Stimulated activated naive CD4-positive, alpha-beta T cell treated with Interleukin-2 at 50 U/mL for 16 hours (primary cell): Measurements from ENCODE around the gene SPATA16.
"Not testable (repeated sequence)": the region's sequence is repeated elsewhere in the genome, so short reads cannot be mapped to it uniquely, and the experiment has no call there.

Experiments
- DNase-seq: peaks from one replicate; lab custom pipeline; 2025; lab: John Stamatoyannopoulos, UW

The SPATA16 gene

DNA sequence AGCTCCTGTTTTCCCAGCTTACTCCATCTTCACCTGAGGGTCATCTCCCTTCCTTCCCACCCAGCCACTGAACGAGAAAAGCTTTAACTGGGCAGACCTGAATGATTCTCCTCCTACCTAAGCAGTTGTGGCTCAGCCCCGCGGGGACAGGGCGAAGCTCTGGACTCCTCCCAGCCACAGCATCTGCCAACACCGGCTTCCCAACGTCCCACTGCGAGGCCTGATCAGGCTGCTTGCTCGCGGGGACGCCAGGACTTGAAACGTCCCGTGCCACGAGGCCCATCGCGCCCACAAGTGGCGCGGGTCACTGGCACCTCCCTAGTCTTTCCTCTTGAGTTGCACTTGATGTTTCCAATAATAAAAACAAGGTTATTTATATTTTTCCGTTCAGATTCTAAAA, at the start of gene SPATA16:
TSS of gene SPATA16 (minus strand) at position 250 of the 400 bp plus-strand sequence. CDS start 23,504 bp downstream, outside the sequence.
- DNase-seq: no peak

DNA sequence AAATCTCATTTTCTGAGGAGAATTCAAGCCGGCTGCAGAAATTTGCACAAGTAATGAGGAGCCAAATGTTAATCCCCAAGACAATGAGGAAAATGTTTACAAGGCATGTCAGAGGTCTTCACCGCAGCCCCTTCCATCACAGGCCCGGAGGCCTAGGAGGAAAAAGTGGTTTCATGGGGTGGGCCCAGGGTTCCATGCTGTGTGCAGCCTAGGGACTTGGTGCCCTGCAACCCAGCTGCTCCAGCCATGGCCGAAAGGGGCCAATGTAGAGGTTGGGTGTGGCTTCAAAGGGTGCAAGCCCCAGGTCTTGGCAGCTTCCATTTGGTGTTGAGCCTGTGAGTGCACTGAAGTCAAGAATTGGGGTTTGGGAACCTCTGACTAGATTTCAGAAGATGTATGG, 42.0 kb upstream of the SPATA16 start:
- not testable (repeated sequence) for DNase-seq

DNA sequence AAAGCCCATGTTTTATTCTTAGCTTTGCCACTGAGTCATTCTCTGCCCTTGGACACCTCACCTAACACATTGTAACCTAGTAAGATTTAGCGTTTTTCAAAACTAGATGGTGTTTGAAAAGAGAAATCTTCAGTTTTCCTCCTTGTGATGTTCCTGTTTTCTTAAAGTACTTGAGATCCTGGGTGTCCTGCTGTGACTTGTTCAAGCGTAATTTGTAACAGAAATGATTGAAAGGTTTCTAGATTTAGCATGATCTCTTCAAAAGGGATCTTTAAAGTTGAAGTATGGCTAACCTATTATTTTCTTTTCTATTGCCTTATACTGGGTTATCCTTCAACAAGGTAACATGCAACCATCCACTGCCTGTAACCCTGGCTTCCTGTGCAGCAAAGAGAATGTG, 32.6 kb upstream of the SPATA16 start:
- no peak for DNase-seq

GRCh38 chr3:173159139-173159538, 18.1 kb upstream of the SPATA16 start:
- not testable (repeated sequence) for DNase-seq

- not testable (repeated sequence) for DNase-seq
Measured at GRCh38 chr3:173156533-173156932, 15.5 kb upstream of the SPATA16 start.

DNA sequence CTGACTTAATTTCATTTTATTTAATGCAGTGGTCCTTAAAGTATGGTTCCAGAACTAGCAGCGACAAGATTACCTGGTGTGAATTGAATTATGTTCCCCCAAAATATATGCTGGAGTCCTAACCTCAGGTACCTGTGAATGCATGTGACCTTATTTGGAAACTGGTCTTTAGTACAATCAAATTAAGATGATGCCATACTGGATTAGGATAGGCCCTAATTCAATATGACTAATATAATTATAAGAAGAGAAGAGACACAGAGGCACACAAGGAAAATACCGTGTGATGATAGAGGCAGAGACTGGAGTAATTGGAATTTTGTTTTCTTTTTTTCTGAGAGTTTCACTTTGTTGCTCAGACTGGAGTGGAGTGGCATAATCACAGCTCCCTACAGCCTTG, 12.6 kb upstream of the SPATA16 start:
- no peak for DNase-seq

DNA sequence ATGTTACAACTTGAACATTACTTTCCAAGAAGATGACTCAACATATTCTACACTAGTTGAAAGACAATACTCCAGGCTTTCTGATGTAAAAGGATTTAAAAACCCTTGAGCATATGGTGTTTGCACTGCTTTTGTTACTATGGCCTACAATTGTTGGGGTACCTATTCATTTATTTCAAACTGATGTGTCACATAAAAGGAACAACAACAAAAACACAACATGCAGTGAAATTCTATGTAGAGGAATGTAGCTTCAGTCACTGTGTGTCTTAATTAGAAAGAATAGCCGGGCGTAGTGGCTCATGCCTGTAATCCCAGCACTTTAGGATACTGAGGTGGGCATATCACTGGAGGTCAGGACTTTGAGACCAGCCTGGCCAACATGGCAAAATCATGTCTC, 1.6 kb downstream of the SPATA16 start:
- no peak for DNase-seq

- no peak for DNase-seq
Measured at GRCh38 chr3:173138026-173138425, 3.0 kb downstream of the SPATA16 start.

DNA sequence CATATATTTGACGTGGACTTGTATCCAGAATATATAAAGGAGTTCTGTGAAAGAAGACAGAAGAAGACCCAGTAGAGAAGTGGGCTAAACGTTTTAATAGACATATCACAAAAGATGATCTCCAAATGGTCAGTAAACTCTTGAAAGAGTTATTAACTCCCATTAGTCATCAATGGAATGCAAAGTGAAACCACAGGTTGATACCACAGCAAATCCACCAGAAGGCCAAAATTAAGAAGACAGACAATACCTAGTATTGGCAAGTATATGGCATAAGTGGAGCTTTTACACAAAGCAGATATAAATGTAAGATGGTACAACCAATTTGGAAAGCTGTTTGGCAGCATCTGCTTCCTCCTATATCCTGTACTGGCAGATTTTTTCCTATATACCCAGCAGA, 6.0 kb downstream of the SPATA16 start:
- DNase-seq: no peak

- no peak for DNase-seq
Measured at GRCh38 chr3:173128633-173129032, 12.4 kb downstream of the SPATA16 start.

- DNase-seq: no peak
Measured at GRCh38 chr3:173111321-173111720, 29.7 kb downstream of the SPATA16 start.

GRCh38 chr3:173109143-173109542, 31.9 kb downstream of the SPATA16 start:
- DNase-seq: no peak

GRCh38 chr3:173103469-173103868, 37.6 kb downstream of the SPATA16 start:
- DNase-seq: no peak

DNA sequence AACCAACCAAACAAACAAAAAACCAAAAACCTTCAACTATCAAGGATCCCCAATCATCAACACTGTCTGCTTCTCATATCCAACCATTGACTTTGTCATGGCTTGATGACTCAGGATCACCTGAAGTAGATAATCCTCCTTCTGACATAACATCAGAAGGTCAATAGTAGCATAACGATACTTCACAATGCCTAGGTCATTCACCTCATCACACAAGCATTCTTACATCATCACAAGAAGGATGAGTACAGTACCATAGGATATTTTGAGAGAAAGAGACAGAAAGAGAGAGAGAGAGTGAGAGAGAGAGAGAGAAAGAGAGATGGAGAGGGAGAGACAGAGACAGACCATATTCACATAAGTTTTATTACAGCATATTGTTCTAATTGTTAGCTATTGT, 42.1 kb downstream of the SPATA16 start:
- no peak for DNase-seq

- DNase-seq: no peak
Measured at GRCh38 chr3:173096994-173097785, 43.8 kb downstream of the SPATA16 start.

DNA sequence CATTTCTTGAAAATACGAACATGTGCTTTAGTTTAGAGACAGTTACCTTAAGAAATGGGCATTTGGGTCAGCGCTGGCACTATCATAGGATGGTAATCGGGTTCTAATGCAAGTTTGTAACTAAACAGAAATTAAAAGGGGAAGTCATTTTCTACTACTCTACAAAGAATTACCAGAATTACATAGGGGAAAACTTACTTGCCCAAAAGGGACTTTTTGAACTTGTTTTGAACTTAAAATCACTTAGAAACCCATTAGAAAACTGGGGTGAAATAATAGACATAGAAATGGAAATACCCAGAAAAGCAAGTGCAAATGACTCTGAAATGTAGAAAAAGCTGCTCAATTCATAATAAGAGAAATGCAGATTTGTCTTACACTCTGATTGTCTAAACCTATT, 44.9 kb downstream of the SPATA16 start:
- no peak for DNase-seq

- no peak for DNase-seq
Measured at GRCh38 chr3:173092038-173092437, 49.0 kb downstream of the SPATA16 start.

GRCh38 chr3:173090492-173090891, 50.5 kb downstream of the SPATA16 start:
- DNase-seq: no peak

DNA sequence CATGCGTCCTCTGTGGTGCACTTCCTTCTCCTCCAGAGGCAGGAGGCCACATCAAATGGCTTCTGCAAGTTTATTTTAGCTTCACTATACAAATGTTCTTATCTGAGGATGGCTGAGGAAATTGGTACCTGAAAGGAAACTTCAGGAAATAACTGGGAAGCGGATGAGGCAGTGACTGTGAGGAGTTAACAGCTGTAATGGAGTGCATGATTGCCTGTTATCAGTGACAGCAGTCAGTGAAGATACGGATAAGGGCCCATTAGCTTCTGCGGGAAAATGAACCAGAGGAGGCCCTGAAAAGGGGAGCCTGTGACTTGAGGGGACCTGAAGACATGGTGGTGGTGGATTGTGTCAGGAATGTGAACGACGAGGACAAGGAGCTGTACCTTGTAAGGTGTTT, 51.8 kb downstream of the SPATA16 start:
- DNase-seq: no peak

DNA sequence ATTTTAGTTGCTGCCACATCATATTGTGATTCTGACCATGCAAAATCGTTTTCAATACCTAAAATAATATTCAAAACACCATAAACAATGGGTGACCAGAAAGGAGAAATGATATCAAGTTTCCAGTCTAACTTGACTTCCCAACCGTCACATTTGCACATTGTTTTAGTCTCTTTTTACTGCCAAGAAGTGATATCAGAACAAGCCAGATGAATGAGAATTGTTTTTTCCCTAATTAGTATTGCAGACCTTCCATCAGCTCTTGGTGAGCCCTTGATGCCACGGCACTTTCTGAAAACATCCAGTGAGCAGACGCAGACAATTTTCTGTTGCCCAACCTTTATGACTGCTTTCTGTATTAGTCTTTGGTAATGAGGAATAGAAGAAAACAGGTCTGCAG, 62.5 kb downstream of the SPATA16 start:
- DNase-seq: no peak

GRCh38 chr3:173066044-173067004, 74.7 kb downstream of the SPATA16 start:
- DNase-seq: no peak

- no peak for DNase-seq
Measured at GRCh38 chr3:173065543-173065981, 75.5 kb downstream of the SPATA16 start.

GRCh38 chr3:173064631-173065030, 76.4 kb downstream of the SPATA16 start:
- no peak for DNase-seq
